Endothelial cell of umbilical vein (primary cell): Measurements from ENCODE around the gene TRAPPC3L. TPM values are rescaled to one million over a fixed set of nuclear protein-coding genes. Genes with fewer than 3 reads are reported as not detected.

Experiments used
- BruUV-seq: library from RNA; stranded (reverse); fragments of 400-500 nt; replicated peaks from 2 replicates; lab custom pipeline; 2021; lab: Mats Ljungman, UMichigan
- CTCF ChIA-PET: fragments of 300-600, 350-600 bp; sonication (Branson Sonifier 250); formaldehyde crosslinking; loops from one replicate; lab custom pipeline; 2021; ENCODE audit warnings: antibody characterized with exemption, inconsistent platforms; lab: Charles Lee
- POLR2A ChIA-PET: fragments of 300-600, 350-600 bp; sonication (Branson Sonifier 250); formaldehyde crosslinking; loops from one replicate; lab custom pipeline; 2021; ENCODE audit warnings: antibody characterized with exemption, inconsistent platforms; lab: Charles Lee
- DNase-seq: peaks from one replicate; pipeline ENCODE4 v3.0.0-alpha.2; 2011; ENCODE audit warnings: low read depth, low spot score
- FAIRE-seq: peaks from 2 replicates; lab custom pipeline; 2011; peaks lifted over from hg19 to GRCh38; lab: Jason Lieb, UNC
- H2AFZ ChIP-seq: 2 replicates; pipeline ENCODE4 v1.6.0; 2012; ENCODE audit warnings: low read depth, low read length, control low read depth, inconsistent platforms
- H3K27ac ChIP-seq: 2 replicates; pipeline ENCODE4 v1.5.1; 2011; ENCODE audit warnings: low read depth, mild to moderate bottlenecking, control low read depth, low read length, moderate library complexity; ENCODE audit not compliant: insufficient read depth
- H3K27me3 ChIP-seq, 2 experiments: 2 replicates each; pipeline versions ENCODE4 v1.6.0 to v1.6.1; 2011; ENCODE audit warnings: low read length in 2 of 2, mixed read lengths in 1 of 2; ENCODE audit not compliant: control insufficient read depth in 2 of 2, insufficient read depth in 2 of 2
- H3K36me3 ChIP-seq, 2 experiments: 2 replicates in 1 of 2; 3 replicates in 1 of 2; pipeline ENCODE4 v1.5.1; 2011; ENCODE audit warnings: low read length in 2 of 2, mild to moderate bottlenecking in 1 of 2, moderate library complexity in 1 of 2; ENCODE audit not compliant: control insufficient read depth in 2 of 2, insufficient read depth in 2 of 2; ENCODE audit errors: extremely low read depth in 1 of 2
- H3K4me1 ChIP-seq: 3 replicates; pipeline ENCODE4 v1.5.1; 2011; ENCODE audit warnings: mild to moderate bottlenecking, low read length; ENCODE audit not compliant: control insufficient read depth, insufficient read depth; ENCODE audit errors: extremely low read depth
- H3K4me2 ChIP-seq: 2 replicates; pipeline ENCODE4 v1.6.1; 2011; ENCODE audit warnings: low read length, control low read depth, mixed read lengths; ENCODE audit not compliant: insufficient read depth
- H3K4me3 ChIP-seq, 3 experiments: fragments of 200-600 bp in 1 of 3; sonication (generic), shearing (Covaris generic) in 1 of 3; replicated peaks in 1 of 3; 2 replicates each; pipeline ENCODE4 v1.5.1; 2011 to 2016; ENCODE audit warnings: control low read depth in 3 of 3, low read length in 3 of 3, mild to moderate bottlenecking in 2 of 3, inconsistent platforms in 1 of 3, low read depth in 1 of 3, moderate library complexity in 1 of 3; ENCODE audit not compliant: insufficient read depth in 1 of 3
- H3K79me2 ChIP-seq: 2 replicates; pipeline ENCODE4 v1.6.0; 2012; ENCODE audit warnings: low read length, inconsistent platforms; ENCODE audit not compliant: control insufficient read depth, insufficient read depth
- H3K9ac ChIP-seq: replicated peaks from 2 replicates; pipeline ENCODE3; 2011; ENCODE audit warnings: low read length, control low read depth; ENCODE audit not compliant: insufficient read depth; ENCODE audit errors: extremely low read depth
- H3K9me1 ChIP-seq: replicated peaks from 3 replicates; pipeline ENCODE4 v1.6.0; 2011; ENCODE audit warnings: mild to moderate bottlenecking, low read length; ENCODE audit not compliant: control insufficient read depth, insufficient read depth; ENCODE audit errors: extremely low read depth
- H3K9me3 ChIP-seq: replicated peaks from 2 replicates; pipeline ENCODE4 v1.5.1; 2012; ENCODE audit warnings: low read length, inconsistent platforms; ENCODE audit not compliant: control insufficient read depth, insufficient read depth
- H4K20me1 ChIP-seq: replicated peaks from 2 replicates; pipeline ENCODE3; 2011; ENCODE audit warnings: mild to moderate bottlenecking, low read length; ENCODE audit not compliant: control insufficient read depth, insufficient read depth; ENCODE audit errors: extremely low read depth
- EZH2 ChIP-seq: IDR thresholded peaks from 2 replicates; pipeline ENCODE4 v1.6.1; 2012; ENCODE audit warnings: borderline replicate concordance, low read depth, mild to moderate bottlenecking, moderate library complexity, low read length, inconsistent platforms; ENCODE audit not compliant: severe bottlenecking
- FOS ChIP-seq: IDR thresholded peaks from 2 replicates; pipeline ENCODE4 v1.6.1; 2011; ENCODE audit warnings: mild to moderate bottlenecking, low read length, moderate library complexity, borderline replicate concordance; ENCODE audit not compliant: insufficient read depth
- GATA2 ChIP-seq: IDR thresholded peaks from 2 replicates; pipeline ENCODE4 v1.7.0; 2011; ENCODE audit warnings: low read depth, mild to moderate bottlenecking, moderate library complexity, mixed read lengths, low read length; ENCODE audit not compliant: insufficient read length, insufficient read depth
- JUN ChIP-seq: IDR thresholded peaks from 2 replicates; pipeline ENCODE4 v1.6.1; 2011; ENCODE audit warnings: borderline replicate concordance, low read depth; ENCODE audit not compliant: insufficient read length, insufficient read depth
- MYC ChIP-seq: IDR thresholded peaks from one replicate; pipeline ENCODE4 v1.6.1; 2011; ENCODE audit warnings: mild to moderate bottlenecking, low read depth, low read length
- POLR2A ChIP-seq: IDR thresholded peaks from 2 replicates; pipeline ENCODE4 v1.6.1; 2012; ENCODE audit warnings: low read depth, mild to moderate bottlenecking, control low read depth, low read length
- POLR2AphosphoS5 ChIP-seq: IDR thresholded peaks from 2 replicates; pipeline ENCODE4 v1.6.1; 2012; ENCODE audit warnings: low read depth, mild to moderate bottlenecking, control low read depth, low read length, moderate library complexity; ENCODE audit not compliant: insufficient read depth
- dilution Hi-C: fragments of 300-500 bp; cut with MboI; formaldehyde crosslinking; loops from one replicate; pipeline ENCODE4 v1.15.0; 2019; ENCODE audit warnings: low sequenced_read_pairs; ENCODE audit not compliant: extremely low pct_ligation_motif_present
- intact Hi-C: fragments of 100-400 bp; cut with micrococcal nuclease; formaldehyde crosslinking; loops from one replicate; pipeline ENCODE4 v1.10.0; 2022
- polyA plus RNA-seq, 4 experiments: library from polyadenylated mRNA; depleted of rRNA in 3 of 4; stranded (reverse) in 3 of 4; unstranded in 1 of 4; fragments of >200 nt; gene quantifications; 2 replicates each; pipeline versions ENCODE4 v1.2.1 to v1.2.3, GENCODE V29; 2011 to 2012; ENCODE audit warnings: missing spikeins in 1 of 4
- total RNA-seq: library from RNA; stranded (reverse); gene quantifications from 2 replicates; pipeline ENCODE4 v1.2.3, GENCODE V29; 2021
- TF ChIP-seq, protein P1 (sequence below), 2 donors: IDR thresholded peaks; 1 replicate in 1 of 2; 2 replicates in 1 of 2; pipeline ENCODE4 v1.5.1; 2011; ENCODE audit warnings: low read length in 2 of 2, mild to moderate bottlenecking in 2 of 2, moderate library complexity in 2 of 2, control low read depth in 1 of 2, inconsistent platforms in 1 of 2, low read depth in 1 of 2; ENCODE audit not compliant: insufficient read depth in 1 of 2; ENCODE audit errors: extremely low read depth in 1 of 2
- TF ChIP-seq, protein P2 (sequence below): IDR thresholded peaks from 2 replicates; pipeline ENCODE4 v1.6.1; 2011; ENCODE audit not compliant: insufficient read depth, insufficient read length

The TRAPPC3L gene
- total and polyA plus RNA-seq, 2 donors (not counting 3 experiments of a cell fraction or from before 2014, with no cell fraction given) = 0.38 TPM; not detected in 1

DNA sequence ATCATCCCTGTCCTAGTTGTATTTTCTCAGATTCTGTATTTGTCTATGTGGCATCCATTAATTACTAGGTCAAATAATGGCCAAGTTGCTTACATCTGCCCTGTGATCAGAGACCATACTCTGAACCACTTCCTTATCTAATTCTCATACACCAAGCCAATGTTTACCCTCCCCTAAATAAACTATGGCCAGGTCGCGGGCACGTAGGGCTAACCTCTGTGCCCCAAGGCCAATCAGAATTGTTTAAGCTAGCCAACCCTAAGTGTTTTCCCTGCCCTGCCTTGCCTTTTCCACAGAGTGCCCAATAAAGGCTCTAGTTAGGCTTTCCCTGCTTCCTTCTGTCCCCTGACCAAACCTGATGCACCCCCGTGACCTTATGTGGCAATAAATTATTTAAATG, 5.3 kb upstream of the TRAPPC3L start:
- H3K79me2 ChIP-seq = no peaks in the 10 kb centered on the region
- H3K27me3 ChIP-seq = no peaks in the 10 kb centered on the region
- no peak overlapping the region for H3K27ac ChIP-seq
- no peak overlapping the region for H3K4me2 ChIP-seq
- H3K9me1 ChIP-seq = no peaks in the 10 kb centered on the region
- FAIRE-seq = no peak
- TF ChIP-seq POLR2AphosphoS5 (no peak), MYC (no peak), POLR2A (no peak), GATA2 (no peak), FOS (no peak), JUN (no peak), EZH2 (no peak)
- TF ChIP-seq, protein P1, sequence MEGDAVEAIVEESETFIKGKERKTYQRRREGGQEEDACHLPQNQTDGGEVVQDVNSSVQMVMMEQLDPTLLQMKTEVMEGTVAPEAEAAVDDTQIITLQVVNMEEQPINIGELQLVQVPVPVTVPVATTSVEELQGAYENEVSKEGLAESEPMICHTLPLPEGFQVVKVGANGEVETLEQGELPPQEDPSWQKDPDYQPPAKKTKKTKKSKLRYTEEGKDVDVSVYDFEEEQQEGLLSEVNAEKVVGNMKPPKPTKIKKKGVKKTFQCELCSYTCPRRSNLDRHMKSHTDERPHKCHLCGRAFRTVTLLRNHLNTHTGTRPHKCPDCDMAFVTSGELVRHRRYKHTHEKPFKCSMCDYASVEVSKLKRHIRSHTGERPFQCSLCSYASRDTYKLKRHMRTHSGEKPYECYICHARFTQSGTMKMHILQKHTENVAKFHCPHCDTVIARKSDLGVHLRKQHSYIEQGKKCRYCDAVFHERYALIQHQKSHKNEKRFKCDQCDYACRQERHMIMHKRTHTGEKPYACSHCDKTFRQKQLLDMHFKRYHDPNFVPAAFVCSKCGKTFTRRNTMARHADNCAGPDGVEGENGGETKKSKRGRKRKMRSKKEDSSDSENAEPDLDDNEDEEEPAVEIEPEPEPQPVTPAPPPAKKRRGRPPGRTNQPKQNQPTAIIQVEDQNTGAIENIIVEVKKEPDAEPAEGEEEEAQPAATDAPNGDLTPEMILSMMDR (IDR thresholded peaks at IDR 0.05; ENCODE audit: extremely low read depth in 1 of 2, insufficient read depth in 1 of 2, low read depth in 1 of 2, low read length in 2 of 2) = no peak
- TF ChIP-seq, protein P2, sequence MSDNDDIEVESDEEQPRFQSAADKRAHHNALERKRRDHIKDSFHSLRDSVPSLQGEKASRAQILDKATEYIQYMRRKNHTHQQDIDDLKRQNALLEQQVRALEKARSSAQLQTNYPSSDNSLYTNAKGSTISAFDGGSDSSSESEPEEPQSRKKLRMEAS = no peak
- intact Hi-C loops = no loop called here
- no peaks in the 10 kb centered on the region for H4K20me1 ChIP-seq
- no peak overlapping the region for H3K4me3 ChIP-seq
- CTCF ChIA-PET = interaction anchor here (1.0 to 1.4 kb wide), 2 partner anchors 10 to 263 kb away, joined by 4 to 8 read pairs; no protein-coding TSS in a partner anchor
- H3K9ac ChIP-seq = no peak overlapping the region
- dilution Hi-C loops = no loop called here
- H2AFZ ChIP-seq = no peak overlapping the region
- no peaks in the 10 kb centered on the region for H3K9me3 ChIP-seq
- H3K36me3 ChIP-seq = no peaks in the 10 kb centered on the region
- peaks cover 3% of the 10 kb centered on the region for H3K4me1 ChIP-seq
- POLR2A ChIA-PET = no interaction called here
- DNase-seq = no peak
- BruUV-seq = no TSS peak
